HG03520 (cell line): ENCODE data around the gene ZNF608.

Source experiments
- ATAC-seq: cut with Tn5 transposase; IDR thresholded peaks from one replicate; pipeline ENCODE4 v1.9.1; 2021; ENCODE audit warnings: mild to moderate bottlenecking, moderate library complexity; ENCODE audit not compliant: unreplicated experiment

The ZNF608 gene

GRCh38 chr5:124755565-124755964 lies 9.1 kb upstream of the ZNF608 start:
- ATAC-seq = no peak

GRCh38 chr5:124755041-124755440 lies 8.6 kb upstream of the ZNF608 start:
- ATAC-seq = no peak

GRCh38 chr5:124754206-124754927 lies 7.9 kb upstream of the ZNF608 start:
- peak; percentile 60 for ATAC-seq

- no peak for ATAC-seq
Observed at GRCh38 chr5:124752854-124753720, 6.6 kb upstream of the ZNF608 start.

- ATAC-seq = no peak
Observed at GRCh38 chr5:124751031-124751430, 4.6 kb upstream of the ZNF608 start.

GRCh38 chr5:124748687-124749594 lies 2.5 kb upstream of the ZNF608 start:
- ATAC-seq = peak; percentile 82

GRCh38 chr5:124747791-124748686 lies 1.6 kb upstream of the ZNF608 start:
- peak; percentile 40 for ATAC-seq

GRCh38 chr5:124746916-124747790 lies 714 bp upstream of the ZNF608 start:
- ATAC-seq = no peak

- ATAC-seq = no peak
Observed at GRCh38 chr5:124745007-124745927, 1.2 kb downstream of the ZNF608 start.

- no peak for ATAC-seq
Observed at GRCh38 chr5:124744170-124744971, 2.1 kb downstream of the ZNF608 start.

GRCh38 chr5:124743602-124744169 lies 2.8 kb downstream of the ZNF608 start:
- ATAC-seq = no peak

GRCh38 chr5:124742983-124743601 lies 3.3 kb downstream of the ZNF608 start:
- ATAC-seq = peak; percentile 22

GRCh38 chr5:124742521-124742920 lies 3.9 kb downstream of the ZNF608 start:
- ATAC-seq = no peak

- no peak for ATAC-seq
Observed at GRCh38 chr5:124741711-124742496, 4.5 kb downstream of the ZNF608 start.

GRCh38 chr5:124740991-124741583 lies 5.4 kb downstream of the ZNF608 start:
- ATAC-seq = no peak
